H9 (cell line): ENCODE results near the gene SEBOX. TPM values are rescaled to one million over a fixed set of nuclear protein-coding genes. Genes with fewer than 3 reads are reported as not detected.

Experiments used
- DNase-seq: peaks from one replicate; pipeline ENCODE4 v3.0.0-alpha.2; 2017
- H2AFZ ChIP-seq: one replicate; pipeline ENCODE4 v1.6.1; 2013; ENCODE audit warnings: mild to moderate bottlenecking, low read length, control low read depth, moderate library complexity
- H2AK5ac ChIP-seq: 2 replicates; pipeline ENCODE4 v1.6.1; 2013; ENCODE audit warnings: low read length, control low read depth, mixed read lengths; ENCODE audit not compliant: insufficient read length
- H2BK120ac ChIP-seq: one replicate; pipeline ENCODE4 v1.6.1; 2013; ENCODE audit warnings: low read depth, mild to moderate bottlenecking, low read length, control low read depth, inconsistent platforms; ENCODE audit not compliant: poor library complexity, severe bottlenecking
- H2BK12ac ChIP-seq: 2 replicates; pipeline ENCODE4 v1.6.1; 2013; ENCODE audit warnings: low read length, control low read depth, mixed read lengths, low read depth; ENCODE audit not compliant: insufficient read length
- H2BK15ac ChIP-seq: 2 replicates; pipeline ENCODE4 v1.6.1; 2013; ENCODE audit warnings: low read depth, low read length, control low read depth
- H2BK20ac ChIP-seq: one replicate; pipeline ENCODE4 v1.6.1; 2013; ENCODE audit warnings: low read depth, mild to moderate bottlenecking, low read length, control low read depth, inconsistent platforms; ENCODE audit not compliant: poor library complexity, severe bottlenecking
- H2BK5ac ChIP-seq: 2 replicates; pipeline ENCODE4 v1.6.1; 2013; ENCODE audit warnings: low read length, control low read depth, mixed read lengths; ENCODE audit not compliant: insufficient read length
- H3K14ac ChIP-seq: 2 replicates; pipeline ENCODE4 v1.6.1; 2013; ENCODE audit warnings: low read length, control low read depth; ENCODE audit not compliant: insufficient read depth
- H3K18ac ChIP-seq: 2 replicates; pipeline ENCODE4 v1.6.1; 2013; ENCODE audit warnings: low read depth, mild to moderate bottlenecking, mixed read lengths, low read length, control low read depth; ENCODE audit not compliant: insufficient read length
- H3K23ac ChIP-seq: 2 replicates; pipeline ENCODE4 v1.6.1; 2013; ENCODE audit warnings: low read length, control low read depth, mixed read lengths, low read depth; ENCODE audit not compliant: insufficient read length
- H3K23me2 ChIP-seq: 2 replicates; pipeline ENCODE4 v1.6.1; 2013; ENCODE audit warnings: low read depth, mild to moderate bottlenecking, mixed read lengths, low read length, control low read depth; ENCODE audit not compliant: insufficient read length, poor library complexity, severe bottlenecking
- H3K27ac ChIP-seq: 2 replicates; pipeline ENCODE4 v1.5.1; 2013; ENCODE audit warnings: low read length, control low read depth, mixed read lengths, low read depth; ENCODE audit not compliant: insufficient read length
- H3K27me3 ChIP-seq: 2 replicates; pipeline ENCODE4 v1.6.1; 2013; ENCODE audit warnings: low read length, control low read depth, inconsistent platforms; ENCODE audit not compliant: insufficient read depth
- H3K4ac ChIP-seq: 2 replicates; pipeline ENCODE4 v1.6.1; 2013; ENCODE audit warnings: low read depth, mild to moderate bottlenecking, control low read depth, inconsistent platforms, low read length, moderate library complexity
- H3K4me1 ChIP-seq: 2 replicates; pipeline ENCODE4 v1.6.1; 2013; ENCODE audit warnings: low read length, control low read depth, inconsistent platforms; ENCODE audit not compliant: insufficient read depth
- H3K4me2 ChIP-seq: 2 replicates; pipeline ENCODE4 v1.6.1; 2013; ENCODE audit warnings: low read length, control low read depth, mixed read lengths; ENCODE audit not compliant: insufficient read length, insufficient read depth
- H3K56ac ChIP-seq: 2 replicates; pipeline ENCODE4 v1.6.1; 2013; ENCODE audit warnings: low read depth, mild to moderate bottlenecking, mixed read lengths, low read length, control low read depth; ENCODE audit not compliant: insufficient read length
- H3K79me1 ChIP-seq: 2 replicates; pipeline ENCODE4 v1.6.1; 2013; ENCODE audit warnings: low read depth, mild to moderate bottlenecking, moderate library complexity, low read length, control low read depth, inconsistent platforms; ENCODE audit not compliant: insufficient read depth, poor library complexity, severe bottlenecking
- H3K79me2 ChIP-seq: 2 replicates; pipeline ENCODE4 v1.6.1; 2013; ENCODE audit warnings: low read length, control low read depth, inconsistent platforms; ENCODE audit not compliant: insufficient read depth
- H3K9ac ChIP-seq: 2 replicates; pipeline ENCODE4 v1.6.1; 2013; ENCODE audit warnings: low read length, control low read depth, mixed read lengths; ENCODE audit not compliant: insufficient read length; ENCODE audit errors: extremely low read depth
- H3K9me3 ChIP-seq: one replicate; pipeline ENCODE4 v1.6.1; 2013; ENCODE audit warnings: low read depth, low read length, inconsistent platforms; ENCODE audit not compliant: control insufficient read depth
- H3T11ph ChIP-seq: one replicate; pipeline ENCODE4 v1.6.1; 2013; ENCODE audit warnings: mild to moderate bottlenecking, low read length, control low read depth, inconsistent platforms
- H4K20me1 ChIP-seq: one replicate; pipeline ENCODE4 v1.6.1; 2013; ENCODE audit not compliant: control insufficient read depth, insufficient read length, insufficient read depth
- H4K5ac ChIP-seq: 2 replicates; pipeline ENCODE4 v1.6.1; 2013; ENCODE audit warnings: low read depth, mild to moderate bottlenecking, mixed read lengths, low read length, control low read depth; ENCODE audit not compliant: insufficient read length
- H4K8ac ChIP-seq: replicated peaks from 2 replicates; pipeline ENCODE4 v1.6.1; 2013; ENCODE audit warnings: low read length, control low read depth, mixed read lengths, low read depth; ENCODE audit not compliant: insufficient read length
- H4K91ac ChIP-seq: 2 replicates; pipeline ENCODE4 v1.6.1; 2013; ENCODE audit warnings: low read depth, mild to moderate bottlenecking, moderate library complexity, mixed read lengths, low read length, control low read depth; ENCODE audit not compliant: insufficient read length
- H3K27ac Mint-ChIP-seq, 3 experiments: 2 replicates in 2 of 3; 3 replicates in 1 of 3; pipeline ENCODE4 v1.8.0; 2020 to 2021; ENCODE audit warnings: mixed read lengths in 3 of 3, mild to moderate bottlenecking in 1 of 3, moderate library complexity in 1 of 3
- H3K27me3 Mint-ChIP-seq: 2 replicates; pipeline ENCODE4 v1.8.0; 2021; ENCODE audit warnings: low read depth, mild to moderate bottlenecking, moderate library complexity, mixed read lengths
- H3K36me3 Mint-ChIP-seq, 3 experiments: 2 replicates in 2 of 3; 3 replicates in 1 of 3; pipeline ENCODE4 v1.8.0; 2020 to 2021; ENCODE audit warnings: low read depth in 3 of 3, mixed read lengths in 3 of 3; ENCODE audit not compliant: insufficient read depth in 1 of 3
- H3K4me1 Mint-ChIP-seq, 2 experiments: 2 replicates each; pipeline ENCODE4 v1.8.0; 2020; ENCODE audit warnings: mixed read lengths in 2 of 2
- H3K4me3 Mint-ChIP-seq, 2 experiments: 2 replicates in 1 of 2; 3 replicates in 1 of 2; pipeline ENCODE4 v1.8.0; 2020 to 2021; ENCODE audit warnings: mild to moderate bottlenecking in 2 of 2, mixed read lengths in 2 of 2, moderate library complexity in 1 of 2
- H3K9me3 Mint-ChIP-seq, 2 experiments: 2 replicates in 1 of 2; 3 replicates in 1 of 2; pipeline ENCODE4 v1.8.0; 2020; ENCODE audit warnings: mild to moderate bottlenecking in 2 of 2, mixed read lengths in 2 of 2, moderate library complexity in 1 of 2
- WGBS: extraction: QIAGEN DNeasy Blood & Tissue Kit; methylation state at CpG from one replicate; pipeline ENCODE4 v1.1.7; 2013; ENCODE audit warnings: missing lambda C conversion rate, low lambda C conversion rate, mixed read lengths; ENCODE audit not compliant: insufficient read length; ENCODE audit errors: extremely low coverage; 5-methylcytosine and 5-hydroxymethylcytosine counted together
- total RNA-seq: library from RNA; stranded (reverse); gene quantifications from 2 replicates; pipeline ENCODE4 v1.2.1, GENCODE V29; 2021
- TF ChIP-seq, protein P1 (sequence below): fragments of 200-600 bp; sonication (generic); conservative IDR thresholded peaks from 3 replicates; pipeline ENCODE4 v1.8.0; 2021; ENCODE audit warnings: antibody characterized with exemption, mild to moderate bottlenecking

Gene SEBOX
- total RNA-seq, 1 experiment from 2014 or later, result not detected

DNA sequence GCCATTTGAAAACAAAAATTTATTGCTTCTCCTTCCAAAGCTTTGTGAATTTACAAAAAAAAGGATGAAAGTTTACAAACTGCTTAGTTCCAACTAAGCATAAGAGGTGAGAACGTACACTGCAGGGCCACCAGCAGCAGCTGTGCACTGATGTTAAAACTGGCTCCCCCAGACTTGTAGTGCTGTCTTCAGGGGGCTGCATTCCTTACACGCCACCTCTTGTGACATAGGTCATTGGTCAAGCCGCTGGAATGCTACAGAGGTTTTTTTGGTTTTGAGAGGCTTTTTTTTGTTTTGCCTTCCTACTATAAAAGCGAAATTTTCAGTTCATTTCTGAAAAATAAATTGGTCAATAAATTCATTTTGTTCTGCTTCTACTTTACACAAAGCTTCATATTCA is 36.7 kb downstream of the SEBOX start:
- no peak overlapping the region for H4K8ac ChIP-seq
- H2AK5ac ChIP-seq, result no peak overlapping the region
- Mint-ChIP-seq H3K4me1 (peaks cover 0 to 3% of the 10 kb centered on the region in 2 experiments; a peak in 1 of 4 replicates), H3K27ac (no peak overlapping the region), H3K9me3 (no peaks in the 10 kb centered on the region), H3K27me3 (no peaks in the 10 kb centered on the region), H3K36me3 (peaks cover 22 to 44% (median 40%) of the 10 kb centered on the region in 3 experiments; a peak in 6 of 7 replicates), H3K4me3 (no peak overlapping the region)
- no peak overlapping the region for H2BK5ac ChIP-seq
- TF ChIP-seq, protein P1, sequence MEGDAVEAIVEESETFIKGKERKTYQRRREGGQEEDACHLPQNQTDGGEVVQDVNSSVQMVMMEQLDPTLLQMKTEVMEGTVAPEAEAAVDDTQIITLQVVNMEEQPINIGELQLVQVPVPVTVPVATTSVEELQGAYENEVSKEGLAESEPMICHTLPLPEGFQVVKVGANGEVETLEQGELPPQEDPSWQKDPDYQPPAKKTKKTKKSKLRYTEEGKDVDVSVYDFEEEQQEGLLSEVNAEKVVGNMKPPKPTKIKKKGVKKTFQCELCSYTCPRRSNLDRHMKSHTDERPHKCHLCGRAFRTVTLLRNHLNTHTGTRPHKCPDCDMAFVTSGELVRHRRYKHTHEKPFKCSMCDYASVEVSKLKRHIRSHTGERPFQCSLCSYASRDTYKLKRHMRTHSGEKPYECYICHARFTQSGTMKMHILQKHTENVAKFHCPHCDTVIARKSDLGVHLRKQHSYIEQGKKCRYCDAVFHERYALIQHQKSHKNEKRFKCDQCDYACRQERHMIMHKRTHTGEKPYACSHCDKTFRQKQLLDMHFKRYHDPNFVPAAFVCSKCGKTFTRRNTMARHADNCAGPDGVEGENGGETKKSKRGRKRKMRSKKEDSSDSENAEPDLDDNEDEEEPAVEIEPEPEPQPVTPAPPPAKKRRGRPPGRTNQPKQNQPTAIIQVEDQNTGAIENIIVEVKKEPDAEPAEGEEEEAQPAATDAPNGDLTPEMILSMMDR, result no peak
- H2BK12ac ChIP-seq, result no peak overlapping the region
- H3K23ac ChIP-seq, result no peak overlapping the region
- peak; percentile 24 for DNase-seq
- no peak overlapping the region for H4K5ac ChIP-seq
- H3K4me2 ChIP-seq, result no peak overlapping the region
- no peak overlapping the region for H3T11ph ChIP-seq
- no peak overlapping the region for H3K56ac ChIP-seq
- H3K27ac ChIP-seq, result no peak overlapping the region
- H4K20me1 ChIP-seq, result peaks cover 3% of the 10 kb centered on the region
- no peaks in the 10 kb centered on the region for H3K27me3 ChIP-seq
- H2AFZ ChIP-seq, result no peak overlapping the region
- H4K91ac ChIP-seq, result no peak overlapping the region
- H3K4me1 ChIP-seq, result no peaks in the 10 kb centered on the region
- no peak overlapping the region for H2BK15ac ChIP-seq
- H3K23me2 ChIP-seq, result no peaks in the 10 kb centered on the region
- H3K9me3 ChIP-seq, result no peaks in the 10 kb centered on the region
- no peak overlapping the region for H2BK20ac ChIP-seq
- H3K79me2 ChIP-seq, result peaks cover 18% of the 10 kb centered on the region; the same call in 1 of the 2 replicates
- no peak overlapping the region for H3K9ac ChIP-seq
- no CpG with 5 or more reads among the region's 4 CpGs for WGBS
- no peak overlapping the region for H3K4ac ChIP-seq
- no peak overlapping the region for H2BK120ac ChIP-seq
- no peak overlapping the region for H3K18ac ChIP-seq
- H3K79me1 ChIP-seq, result peaks cover 9% of the 10 kb centered on the region
- H3K14ac ChIP-seq, result no peak overlapping the region
